AG04450 (cell line): Measurements from ENCODE around the gene VEGFB. TPM values are rescaled to one million over a fixed set of nuclear protein-coding genes. Genes with fewer than 3 reads are reported as not detected.

Source experiments
- CTCF ChIA-PET: fragments of 300-600, 350-600 bp; formaldehyde crosslinking; extraction: SDS; loops from one replicate; lab custom pipeline; 2022; ENCODE audit warnings: antibody characterized with exemption, inconsistent platforms; lab: Charles Lee
- POLR2A ChIA-PET: fragments of 350-600 bp; formaldehyde crosslinking; extraction: SDS; loops from one replicate; lab custom pipeline; 2021; ENCODE audit warnings: antibody characterized with exemption, inconsistent platforms; lab: Yijun Ruan, JAX
- DNase-seq: peaks from one replicate; pipeline ENCODE4 v3.0.0-alpha.2; 2011; ENCODE audit warnings: low read depth, low spot score
- H3K27ac ChIP-seq: one replicate; pipeline ENCODE4 v1.5.1; 2012; ENCODE audit warnings: low read depth, low read length, control low read depth
- H3K27me3 ChIP-seq: one replicate; pipeline ENCODE4 v1.6.0; 2012; ENCODE audit warnings: low read length; ENCODE audit not compliant: control insufficient read depth, insufficient read depth
- H3K4me3 ChIP-seq: 2 replicates; pipeline ENCODE4 v1.5.1; 2011; ENCODE audit warnings: mild to moderate bottlenecking, low read depth, low read length, control low read depth
- H3K9me3 ChIP-seq: 2 replicates; pipeline ENCODE4 v1.5.1; 2012; ENCODE audit warnings: low read length; ENCODE audit not compliant: control insufficient read depth, insufficient read depth
- polyA plus RNA-seq: library from polyadenylated mRNA; depleted of rRNA; stranded (reverse); fragments of >200 nt; gene quantifications from 2 replicates; pipeline ENCODE4 v1.2.3, GENCODE V29; 2011
- TF ChIP-seq, protein P1 (sequence below): IDR thresholded peaks from 2 replicates; pipeline ENCODE4 v1.5.1; 2011; ENCODE audit warnings: low read depth, low read length, control low read depth, inconsistent platforms

The VEGFB gene
- polyA plus RNA-seq, 1 experiment, result 11.8 TPM

GRCh38 chr11:64226507-64227051 lies 7.8 kb upstream of the VEGFB start:
- DNase-seq, result no peak
- ChIA-PET CTCF (interaction anchor here (1.0 to 3.8 kb wide), 3 partner anchors 22 to 78 kb away, joined by 3 to 13 read pairs (median 4); no protein-coding TSS in a partner anchor), POLR2A (interaction anchor here (0.7 to 2.2 kb wide), 6 partner anchors 8 to 78 kb away, joined by 3 to 8 read pairs (median 4); partner anchors contain the start of gene STIP1)
- peak overlapping the region; percentile 89 for H3K4me3 ChIP-seq
- H3K9me3 ChIP-seq, result no peaks in the 10 kb centered on the region; the same call in 1 of the 2 replicates
- H3K27ac ChIP-seq, result peak overlapping the region; percentile 21
- TF ChIP-seq, protein P1, sequence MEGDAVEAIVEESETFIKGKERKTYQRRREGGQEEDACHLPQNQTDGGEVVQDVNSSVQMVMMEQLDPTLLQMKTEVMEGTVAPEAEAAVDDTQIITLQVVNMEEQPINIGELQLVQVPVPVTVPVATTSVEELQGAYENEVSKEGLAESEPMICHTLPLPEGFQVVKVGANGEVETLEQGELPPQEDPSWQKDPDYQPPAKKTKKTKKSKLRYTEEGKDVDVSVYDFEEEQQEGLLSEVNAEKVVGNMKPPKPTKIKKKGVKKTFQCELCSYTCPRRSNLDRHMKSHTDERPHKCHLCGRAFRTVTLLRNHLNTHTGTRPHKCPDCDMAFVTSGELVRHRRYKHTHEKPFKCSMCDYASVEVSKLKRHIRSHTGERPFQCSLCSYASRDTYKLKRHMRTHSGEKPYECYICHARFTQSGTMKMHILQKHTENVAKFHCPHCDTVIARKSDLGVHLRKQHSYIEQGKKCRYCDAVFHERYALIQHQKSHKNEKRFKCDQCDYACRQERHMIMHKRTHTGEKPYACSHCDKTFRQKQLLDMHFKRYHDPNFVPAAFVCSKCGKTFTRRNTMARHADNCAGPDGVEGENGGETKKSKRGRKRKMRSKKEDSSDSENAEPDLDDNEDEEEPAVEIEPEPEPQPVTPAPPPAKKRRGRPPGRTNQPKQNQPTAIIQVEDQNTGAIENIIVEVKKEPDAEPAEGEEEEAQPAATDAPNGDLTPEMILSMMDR, result no peak
- H3K27me3 ChIP-seq, result no peaks in the 10 kb centered on the region

DNA sequence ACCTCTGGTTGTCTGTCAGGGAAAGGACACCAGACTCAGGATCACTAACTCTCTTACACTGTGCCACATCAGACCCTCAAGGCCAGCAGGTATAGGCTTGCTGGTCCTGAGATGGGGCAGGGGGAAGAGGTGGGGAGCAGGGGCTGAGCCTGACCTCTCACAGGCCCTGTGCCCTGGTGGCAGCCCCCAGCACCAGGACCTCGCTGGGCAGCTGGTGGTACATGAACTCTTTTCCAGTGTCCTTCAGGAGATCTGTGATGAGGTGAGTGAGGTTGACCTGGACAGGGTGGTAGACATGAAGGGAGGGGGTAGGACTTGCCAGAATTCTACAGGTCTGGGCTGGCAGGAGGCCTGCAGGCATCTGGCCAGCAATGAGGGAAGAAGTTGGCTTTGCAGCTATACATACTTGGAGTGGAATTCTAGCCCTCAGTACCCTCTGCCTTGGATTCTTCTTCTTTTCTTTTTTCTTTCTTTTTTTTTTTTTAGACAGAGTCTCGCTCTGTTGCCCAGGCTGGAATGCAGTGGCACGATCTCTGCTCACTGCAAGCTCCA lies 6.9 kb upstream of the VEGFB start:
- POLR2A ChIA-PET, result interaction anchor here (1.6 to 2.2 kb wide), 2 partner anchors 20 to 42 kb away, joined by 5 to 8 read pairs; partner anchors contain the start of gene STIP1
- peak overlapping the region; percentile 89 for H3K4me3 ChIP-seq
- H3K9me3 ChIP-seq, result no peaks in the 10 kb centered on the region; the same call in 1 of the 2 replicates
- DNase-seq, result no peak
- H3K27ac ChIP-seq, result peak overlapping the region; percentile 2
- TF ChIP-seq, protein P1, result no peak
- CTCF ChIA-PET, result interaction anchor here (3.8 kb wide), 1 partner anchor 22 kb away, joined by 13 read pairs; no protein-coding TSS in a partner anchor
- no peaks in the 10 kb centered on the region for H3K27me3 ChIP-seq

GRCh38 chr11:64229090-64229743 lies 5.2 kb upstream of the VEGFB start:
- Histone ChIP-seq H3K27ac (no peak overlapping the region), H3K9me3 (no peaks in the 10 kb centered on the region; the same call in 1 of the 2 replicates), H3K27me3 (no peaks in the 10 kb centered on the region), H3K4me3 (no peak overlapping the region)
- POLR2A ChIA-PET, result interaction anchor here (0.6 to 0.7 kb wide), 2 partner anchors 56 to 126 kb away, joined by 3 to 4 read pairs; no protein-coding TSS in a partner anchor
- TF ChIP-seq, protein P1, result no peak
- CTCF ChIA-PET, result no interaction called here
- DNase-seq, result no peak

- ChIA-PET POLR2A (interaction anchor here (0.7 kb wide), 1 partner anchor 56 kb away, joined by 3 read pairs; no protein-coding TSS in a partner anchor), CTCF (no interaction called here)
- H3K27ac ChIP-seq, result no peak overlapping the region
- peak overlapping the region; percentile 75 for H3K4me3 ChIP-seq
- DNase-seq, result no peak
- no peaks in the 10 kb centered on the region; the same call in 1 of the 2 replicates for H3K9me3 ChIP-seq
- TF ChIP-seq, protein P1, result no peak
- H3K27me3 ChIP-seq, result no peaks in the 10 kb centered on the region
Measured at GRCh38 chr11:64229744-64230170, 4.6 kb upstream of the VEGFB start.
